GM18909 (cell line): ENCODE data around the gene GUCA2B.

ENCODE experiments used
- ATAC-seq: cut with Tn5 transposase; IDR thresholded peaks from one replicate; pipeline ENCODE4 v1.9.1; 2021; ENCODE audit warnings: mild to moderate bottlenecking; ENCODE audit not compliant: unreplicated experiment, poor library complexity

Gene GUCA2B

GRCh38 chr1:42183957-42184268 is 30.7 kb downstream of the GUCA2B start:
- ATAC-seq = no peak

- no peak for ATAC-seq
Measured at GRCh38 chr1:42184616-42185015, 31.4 kb downstream of the GUCA2B start.

GRCh38 chr1:42186152-42186551 is 32.9 kb downstream of the GUCA2B start:
- no peak for ATAC-seq

- no peak for ATAC-seq
Measured at GRCh38 chr1:42189931-42190853, 37.0 kb downstream of the GUCA2B start.

- no peak for ATAC-seq
Measured at GRCh38 chr1:42191319-42191718, 38.1 kb downstream of the GUCA2B start.

- ATAC-seq = no peak
Measured at GRCh38 chr1:42192106-42192505, 38.9 kb downstream of the GUCA2B start.

- no peak for ATAC-seq
Measured at GRCh38 chr1:42195841-42196240, 42.6 kb downstream of the GUCA2B start.

GRCh38 chr1:42198251-42198650 is 45.0 kb downstream of the GUCA2B start:
- ATAC-seq = no peak

GRCh38 chr1:42201986-42202385 is 48.8 kb downstream of the GUCA2B start:
- ATAC-seq = no peak
